SU-DHL-6 (cell line): ENCODE results near the gene PRR22.

ENCODE experiments used
- H2AFZ ChIP-seq: fragments of 200-600 bp; sonication (generic); 2 replicates; pipeline ENCODE4 v1.6.1; 2014; ENCODE audit warnings: low read depth, mild to moderate bottlenecking, moderate library complexity, mixed read lengths, antibody characterized with exemption, low read length; ENCODE audit not compliant: severe bottlenecking
- H3F3A ChIP-seq: fragments of 200-600 bp; shearing (Covaris generic); 2 replicates; pipeline ENCODE4 v1.6.0; 2016; ENCODE audit warnings: antibody characterized with exemption, mild to moderate bottlenecking; ENCODE audit not compliant: insufficient read depth
- H3K27ac ChIP-seq: fragments of 200-600 bp; sonication (generic); 2 replicates; pipeline ENCODE4 v1.5.1; 2016; ENCODE audit warnings: low read depth, mild to moderate bottlenecking, low read length, moderate library complexity, mixed read lengths
- H3K27me3 ChIP-seq: fragments of 200-600 bp; sonication (generic), shearing (Covaris generic); 2 replicates; pipeline ENCODE4 v1.6.0; 2014; ENCODE audit warnings: mild to moderate bottlenecking, low read length
- H3K36me3 ChIP-seq: fragments of 200-600 bp; sonication (generic); 2 replicates; pipeline ENCODE4 v1.6.1; 2014; ENCODE audit warnings: mild to moderate bottlenecking, low read length, mixed read lengths
- H3K4me2 ChIP-seq: fragments of 300-600, 200-600 bp; shearing (Covaris generic), sonication (generic); 2 replicates; pipeline ENCODE4 v1.6.0; 2014; ENCODE audit warnings: low read length, low read depth, mild to moderate bottlenecking; ENCODE audit not compliant: poor library complexity, severe bottlenecking
- H3K4me3 ChIP-seq: fragments of 200-600 bp; sonication (generic); 2 replicates; pipeline ENCODE4 v1.5.1; 2014; ENCODE audit warnings: antibody characterized with exemption, low read length, mild to moderate bottlenecking, mixed read lengths; ENCODE audit not compliant: insufficient read depth, poor library complexity, severe bottlenecking
- H3K79me2 ChIP-seq: fragments of 200-600 bp; sonication (generic); 2 replicates; pipeline ENCODE4 v1.6.1; 2014; ENCODE audit warnings: mild to moderate bottlenecking, low read length, moderate library complexity; ENCODE audit not compliant: insufficient read depth
- H3K9ac ChIP-seq: fragments of 200-600 bp; sonication (generic); 2 replicates; pipeline ENCODE4 v1.7.0; 2014; ENCODE audit warnings: mild to moderate bottlenecking, low read length
- H3K9me2 ChIP-seq: fragments of 200-600 bp; sonication (generic); replicated peaks from 2 replicates; pipeline ENCODE4 v1.6.1; 2014; ENCODE audit warnings: low read length; ENCODE audit not compliant: insufficient read depth
- H3K9me3 ChIP-seq: fragments of 200-600 bp; sonication (generic); 2 replicates; pipeline ENCODE4 v1.6.1; 2014; ENCODE audit warnings: low read length, mixed read lengths; ENCODE audit not compliant: insufficient read depth
- H4K20me1 ChIP-seq: fragments of 200-600 bp; sonication (generic); 2 replicates; pipeline ENCODE4 v1.6.1; 2014; ENCODE audit warnings: low read depth, mild to moderate bottlenecking, antibody characterized with exemption, low read length, moderate library complexity, mixed read lengths
- CTCF ChIP-seq: fragments of 200-600 bp; sonication (generic); IDR thresholded peaks from one replicate; pipeline ENCODE4 v1.5.1; 2017; ENCODE audit warnings: antibody characterized with exemption, mild to moderate bottlenecking, low read length, moderate library complexity; ENCODE audit not compliant: insufficient read depth, poor library complexity, severe bottlenecking
- EZH2phosphoT487 ChIP-seq: fragments of 200-600 bp; sonication (generic), shearing (Covaris generic); conservative IDR thresholded peaks from 2 replicates; pipeline ENCODE4 v1.6.1; 2018; ENCODE audit warnings: mild to moderate bottlenecking, antibody characterized with exemption, low read length, moderate library complexity, mixed read lengths

Gene PRR22

GRCh38 chr19:5784581-5785147 lies at the start of gene PRR22:
TSS of gene PRR22 (minus strand) at chr19:5784746. CDS start at chr19:5784660, 86 bp downstream.
- no peak within 1 kb of the TSS for H3K4me2 ChIP-seq
- H3K36me3 ChIP-seq = no peaks in the 10 kb centered on the region
- H2AFZ ChIP-seq = no peak within 1 kb of the TSS
- H3K4me3 ChIP-seq = no peak within 1 kb of the TSS
- H3K9ac ChIP-seq = no peak within 1 kb of the TSS
- TF ChIP-seq EZH2phosphoT487 (no peak), CTCF (no peak)
- H3K9me3 ChIP-seq = no peaks in the 10 kb centered on the region
- no peaks in the 10 kb centered on the region for H3F3A ChIP-seq
- no peaks in the 10 kb centered on the region for H3K9me2 ChIP-seq
- no peak within 1 kb of the TSS for H3K27ac ChIP-seq
- H3K27me3 ChIP-seq = no peaks in the 10 kb centered on the region
- no peaks in the 10 kb centered on the region for H4K20me1 ChIP-seq
- H3K79me2 ChIP-seq = peaks cover 3% of the 10 kb centered on the region; the same call in 1 of the 2 replicates

- TF ChIP-seq CTCF (no peak), EZH2phosphoT487 (no peak)
- no peaks in the 10 kb centered on the region for H4K20me1 ChIP-seq
- H3K79me2 ChIP-seq = no peaks in the 10 kb centered on the region
- H3K27ac ChIP-seq = no peak overlapping the region
- H3K36me3 ChIP-seq = no peaks in the 10 kb centered on the region
- H3K27me3 ChIP-seq = no peaks in the 10 kb centered on the region
- no peaks in the 10 kb centered on the region for H3K9me3 ChIP-seq
- no peaks in the 10 kb centered on the region for H3F3A ChIP-seq
- H3K9me2 ChIP-seq = no peaks in the 10 kb centered on the region
- no peak overlapping the region for H3K4me3 ChIP-seq
- no peak overlapping the region for H3K9ac ChIP-seq
- no peak overlapping the region for H3K4me2 ChIP-seq
- H2AFZ ChIP-seq = no peak overlapping the region
These were observed 48.1 kb upstream of the PRR22 start for GRCh38 chr19:5832527-5833216.

- no peaks in the 10 kb centered on the region for H3K27me3 ChIP-seq
- H3F3A ChIP-seq = no peaks in the 10 kb centered on the region
- H3K4me3 ChIP-seq = no peak overlapping the region
- H3K9ac ChIP-seq = no peak overlapping the region
- H3K9me3 ChIP-seq = no peaks in the 10 kb centered on the region
- no peaks in the 10 kb centered on the region for H3K79me2 ChIP-seq
- TF ChIP-seq CTCF (no peak), EZH2phosphoT487 (no peak)
- H2AFZ ChIP-seq = no peak overlapping the region
- no peaks in the 10 kb centered on the region for H3K9me2 ChIP-seq
- H3K4me2 ChIP-seq = no peak overlapping the region
- no peaks in the 10 kb centered on the region for H3K36me3 ChIP-seq
- no peak overlapping the region for H3K27ac ChIP-seq
- H4K20me1 ChIP-seq = no peaks in the 10 kb centered on the region
These were observed 47.5 kb upstream of the PRR22 start for GRCh38 chr19:5832061-5832460.
